Hair follicular keratinocyte (primary cell): Measurements from ENCODE around the gene CAND1. TPM values are rescaled to one million over a fixed set of nuclear protein-coding genes. Genes with fewer than 3 reads are reported as not detected.

ENCODE experiments used
- total RNA-seq: library from RNA; depleted of rRNA; stranded (reverse); fragments of >200 nt; gene quantifications from 2 replicates; pipeline ENCODE4 v1.2.3, GENCODE V29; 2015

The CAND1 gene
- 43.9 and 62.7 TPM in 2 replicates for total RNA-seq

GRCh38 chr12:67268896-67269632, at the start of gene CAND1:
TSS of gene CAND1 (plus strand) at chr12:67269358. CDS start at chr12:67269718, 360 bp downstream.

